Measurements from ENCODE around the gene ELL.

Gene ELL

GRCh38 chr19:18442941-18443340, 78.9 kb downstream of the ELL start:
- FAIRE-seq = no peak

- FAIRE-seq = no peak
Measured at GRCh38 chr19:18441804-18442788, 79.8 kb downstream of the ELL start.

DNA sequence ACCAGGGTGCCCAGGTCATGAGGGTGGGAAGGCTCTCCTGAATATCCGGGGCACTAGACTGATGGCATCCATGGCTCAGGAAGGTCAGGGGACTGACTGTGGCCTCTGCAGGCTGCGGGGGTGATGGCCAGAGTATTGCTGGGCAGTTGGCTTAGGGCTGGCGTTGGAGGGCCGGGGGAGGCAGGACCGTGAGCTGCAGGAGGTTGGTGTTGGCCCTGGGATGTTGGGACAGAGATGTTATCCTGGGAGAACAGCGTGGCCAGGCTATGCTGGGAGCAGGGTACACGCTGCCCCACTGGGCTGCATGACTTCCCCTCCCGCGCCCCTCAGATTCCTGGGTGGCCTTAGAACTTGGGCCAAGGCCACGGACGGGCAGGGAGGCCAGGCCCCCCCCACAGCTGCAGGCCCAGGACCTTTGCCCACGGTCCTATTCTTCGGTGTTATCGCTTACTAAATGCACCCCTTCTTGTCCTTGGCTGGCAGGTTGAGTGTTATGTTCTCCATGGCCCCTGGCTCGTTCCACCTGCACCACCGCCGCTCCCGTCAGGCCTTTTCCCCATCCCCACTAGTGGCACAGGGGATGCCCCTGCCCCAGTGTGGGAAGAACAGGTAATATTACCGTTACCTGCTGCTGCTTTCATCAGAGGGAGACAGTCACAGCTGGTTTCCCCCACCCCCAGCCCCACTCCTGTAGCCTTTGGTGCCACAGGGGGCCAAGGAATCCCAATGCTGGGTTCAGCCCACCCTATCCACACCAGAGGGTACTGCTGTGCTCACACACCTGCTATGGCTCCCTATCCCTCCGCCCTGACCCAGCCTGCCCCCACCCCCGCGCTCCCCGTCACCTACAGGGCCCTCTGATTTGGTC, 80.7 kb downstream of the ELL start:
- no peak for FAIRE-seq

DNA sequence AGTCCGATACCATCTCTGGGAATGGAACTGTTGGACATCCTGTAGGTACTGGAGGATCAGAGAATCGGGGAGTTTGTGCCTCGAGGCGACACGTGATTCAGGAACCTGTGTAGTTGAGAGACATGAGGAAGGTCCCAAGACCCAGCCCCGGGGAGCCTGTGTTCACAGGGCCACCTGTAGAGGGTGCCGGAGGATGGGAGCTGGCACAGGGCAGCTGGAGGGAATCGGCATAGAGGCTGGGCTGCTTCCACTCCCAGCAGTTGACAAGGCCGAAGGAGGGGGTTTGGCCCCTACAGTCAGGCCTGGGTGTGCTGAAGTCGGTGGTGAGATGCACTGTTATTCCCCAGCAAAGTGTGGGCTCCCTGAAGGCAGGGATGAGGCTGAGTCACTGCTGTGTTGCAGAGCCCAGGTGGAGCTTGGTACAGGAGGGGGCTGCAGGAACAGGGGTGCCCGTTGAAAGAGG, 81.4 kb downstream of the ELL start:
- no peak for FAIRE-seq

GRCh38 chr19:18439910-18440237, 82.0 kb downstream of the ELL start:
- no peak for FAIRE-seq

GRCh38 chr19:18439025-18439909, 82.6 kb downstream of the ELL start:
- no peak for FAIRE-seq

DNA sequence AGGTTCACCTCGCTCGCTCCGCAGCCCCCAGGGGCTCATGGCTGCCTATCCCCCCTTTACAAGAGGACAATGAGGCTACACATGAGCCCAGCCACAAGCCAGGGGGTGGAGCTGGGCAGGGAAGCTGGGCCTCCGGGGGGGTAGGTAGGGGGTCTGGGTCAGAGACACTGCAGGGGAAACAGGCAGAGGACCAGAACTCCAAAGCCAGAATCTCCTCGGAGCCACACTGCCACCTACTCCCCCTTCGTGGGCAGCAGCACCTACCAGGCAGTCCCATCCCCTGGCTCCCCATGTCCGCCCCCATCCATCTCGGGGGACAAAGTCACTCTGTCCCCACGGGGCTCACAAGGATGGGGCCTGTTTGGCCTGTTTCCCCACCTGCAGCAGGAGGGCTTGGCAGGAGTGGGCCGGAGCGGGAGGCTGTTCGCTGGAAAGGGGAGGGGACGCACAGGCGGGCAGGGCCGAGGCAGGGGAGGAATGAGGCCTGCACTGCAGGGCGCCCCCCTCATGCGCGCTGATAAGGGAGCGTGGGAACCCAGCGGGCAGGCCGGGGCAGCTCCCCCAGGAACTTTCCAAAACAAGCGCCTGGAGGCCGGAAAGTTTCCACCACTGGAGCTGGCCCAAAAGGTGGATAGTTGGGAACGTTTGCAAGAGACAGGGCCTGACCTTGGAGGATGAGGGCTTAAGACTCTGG, 83.4 kb downstream of the ELL start:
- FAIRE-seq = no peak

GRCh38 chr19:18437491-18438330, 84.2 kb downstream of the ELL start, which contains the start of gene ISYNA1:
Gene ISYNA1, minus strand, starts transcription at chr19:18438133. Its CDS starts 154 bp downstream, at chr19:18437979.
- FAIRE-seq = no peak

- FAIRE-seq = no peak
Measured at GRCh38 chr19:18436671-18437490, 85.0 kb downstream of the ELL start.

DNA sequence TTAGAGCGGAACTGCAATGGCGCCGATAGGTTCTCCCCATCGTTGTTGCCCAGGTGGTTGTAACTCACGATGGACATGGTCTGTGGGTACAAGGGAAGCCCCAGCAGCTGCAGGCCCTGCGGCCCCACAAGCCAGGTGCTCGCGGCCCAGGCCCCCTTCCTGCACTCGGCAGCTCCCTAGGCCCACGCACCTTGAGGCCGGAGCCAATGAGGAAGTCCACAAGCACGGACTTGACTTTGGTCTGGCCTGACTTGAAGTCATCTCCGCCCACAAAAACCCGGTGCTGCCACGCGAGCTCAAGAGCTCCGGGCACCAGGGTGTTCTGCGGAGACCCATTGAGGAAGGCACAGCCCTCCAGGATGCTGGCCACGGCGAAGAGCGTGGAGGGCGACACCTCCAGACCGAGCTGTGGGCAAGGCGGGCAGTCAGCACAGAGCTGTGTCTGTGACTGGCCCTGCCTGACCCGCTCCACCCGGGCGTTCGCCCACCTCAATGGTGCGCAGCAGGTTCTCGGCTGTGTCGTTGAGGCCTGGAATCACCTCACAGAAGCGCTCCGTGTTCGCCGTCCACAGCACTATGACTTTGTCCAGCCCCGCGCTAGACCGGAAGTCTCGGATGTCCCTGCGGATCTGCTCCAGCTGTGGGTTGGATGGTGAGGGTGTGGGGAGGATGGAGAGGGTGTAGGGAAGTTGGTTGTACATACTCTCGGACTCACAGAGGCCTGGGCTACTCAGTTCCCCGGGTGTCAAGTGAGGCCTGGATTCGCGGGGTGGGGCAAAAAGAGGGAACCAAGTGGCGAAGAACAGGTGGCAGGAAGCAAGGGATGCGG, 85.8 kb downstream of the ELL start:
- no peak for FAIRE-seq

DNA sequence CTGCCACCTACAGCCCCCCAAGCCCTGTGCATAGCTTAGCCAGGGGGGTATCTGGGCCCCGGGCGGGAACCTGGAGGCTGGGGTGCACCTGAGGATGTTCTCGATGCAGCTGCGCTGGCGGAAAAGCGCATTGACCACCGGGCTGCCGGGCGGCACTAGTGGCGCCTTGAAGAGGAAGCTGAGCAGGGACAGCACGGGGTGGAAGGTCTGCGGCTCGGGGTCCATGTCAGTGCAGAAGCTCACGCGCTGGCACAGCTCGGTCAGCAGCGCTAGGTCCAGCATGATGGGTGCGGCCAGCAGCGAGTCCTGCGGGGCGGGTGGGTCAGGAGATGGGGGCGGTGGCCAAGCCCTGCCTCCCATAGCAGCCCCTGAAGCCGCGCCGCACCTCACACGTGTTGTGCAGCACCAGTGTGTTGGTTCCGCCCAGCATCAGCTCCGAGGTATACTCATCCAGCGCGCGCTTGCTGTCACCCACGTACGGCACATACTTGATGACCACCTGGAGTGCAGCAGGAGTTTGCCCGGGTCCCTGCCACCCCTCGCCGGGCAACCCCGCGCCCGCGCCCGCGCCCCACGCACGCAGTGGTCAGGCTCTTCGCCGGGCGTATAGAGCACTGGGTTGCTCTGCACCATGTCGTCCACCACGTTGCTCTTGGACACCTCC, 86.6 kb downstream of the ELL start:
- FAIRE-seq = no peak

DNA sequence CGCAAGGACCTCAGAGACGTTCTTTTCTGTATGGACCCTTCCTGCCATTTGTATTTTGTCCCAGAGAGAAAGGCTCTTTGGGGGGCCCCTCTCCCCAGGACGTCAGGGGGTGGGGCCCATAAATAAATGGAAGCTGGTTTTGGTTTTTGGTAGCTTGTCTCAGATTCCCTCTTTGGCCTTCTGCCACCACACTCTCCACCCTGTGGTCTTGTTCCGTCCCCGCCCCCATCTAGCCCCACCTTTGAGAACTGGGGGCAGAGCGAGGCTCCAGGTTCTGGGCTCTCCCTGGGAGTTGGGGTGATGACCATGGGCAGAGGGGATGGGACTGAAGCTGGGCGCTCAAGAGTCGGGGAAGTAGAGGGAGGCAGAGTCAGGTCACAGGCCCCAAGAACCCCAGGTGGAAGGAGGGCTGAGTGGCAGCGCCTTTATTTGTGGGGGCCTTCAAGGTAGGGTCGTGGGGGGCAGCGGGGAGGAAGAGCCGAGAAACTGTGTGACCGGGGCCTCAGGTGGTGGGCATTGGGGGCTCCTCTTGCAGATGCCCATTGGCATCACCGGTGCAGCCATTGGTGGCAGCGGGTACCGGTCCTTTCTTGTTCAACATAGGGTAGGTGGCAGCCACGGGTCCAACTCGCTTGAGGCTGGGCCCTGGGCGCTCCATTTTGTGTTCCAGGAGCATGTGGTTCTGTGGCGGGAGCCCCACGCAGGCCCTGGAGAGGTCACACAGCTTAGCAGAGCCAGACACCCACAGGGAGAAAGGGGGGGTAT, 87.3 kb downstream of the ELL start:
- no peak for FAIRE-seq

- no peak for FAIRE-seq
Measured at GRCh38 chr19:18433735-18434398, 88.0 kb downstream of the ELL start.

DNA sequence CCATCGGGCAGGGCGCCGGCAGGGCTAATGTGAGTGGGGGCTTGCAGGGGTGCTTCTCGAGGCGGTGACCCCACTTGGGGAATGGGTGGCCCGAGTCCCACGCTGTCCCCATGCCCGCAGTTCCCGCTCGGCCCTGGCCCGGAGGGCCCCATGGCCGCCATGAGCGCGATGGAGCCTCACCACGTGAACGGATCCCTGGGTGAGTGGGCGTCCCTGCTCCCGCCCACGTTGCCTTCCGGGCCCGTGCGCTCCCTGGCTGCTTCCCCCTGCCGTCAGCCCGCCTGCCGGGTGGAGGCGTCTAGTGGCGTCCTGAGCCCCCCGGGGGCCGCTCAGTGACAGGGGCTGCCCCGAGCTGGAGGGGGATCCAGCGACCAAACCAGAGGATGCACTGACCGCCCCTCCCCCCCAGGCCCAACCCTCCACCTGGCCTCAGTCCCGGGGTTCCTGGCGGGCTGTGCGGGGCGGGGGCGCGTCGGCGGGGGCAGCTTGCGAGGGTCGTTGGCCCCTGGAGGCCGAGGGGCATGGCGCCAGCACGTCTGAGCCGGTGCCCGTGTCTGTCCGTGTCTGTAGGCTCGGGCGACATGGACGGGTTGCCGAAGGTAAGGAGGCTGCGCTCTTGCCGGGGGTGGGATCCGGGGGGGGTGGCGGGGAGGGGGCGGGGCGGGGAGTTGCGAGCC, 88.7 kb downstream of the ELL start:
- FAIRE-seq = no peak

DNA sequence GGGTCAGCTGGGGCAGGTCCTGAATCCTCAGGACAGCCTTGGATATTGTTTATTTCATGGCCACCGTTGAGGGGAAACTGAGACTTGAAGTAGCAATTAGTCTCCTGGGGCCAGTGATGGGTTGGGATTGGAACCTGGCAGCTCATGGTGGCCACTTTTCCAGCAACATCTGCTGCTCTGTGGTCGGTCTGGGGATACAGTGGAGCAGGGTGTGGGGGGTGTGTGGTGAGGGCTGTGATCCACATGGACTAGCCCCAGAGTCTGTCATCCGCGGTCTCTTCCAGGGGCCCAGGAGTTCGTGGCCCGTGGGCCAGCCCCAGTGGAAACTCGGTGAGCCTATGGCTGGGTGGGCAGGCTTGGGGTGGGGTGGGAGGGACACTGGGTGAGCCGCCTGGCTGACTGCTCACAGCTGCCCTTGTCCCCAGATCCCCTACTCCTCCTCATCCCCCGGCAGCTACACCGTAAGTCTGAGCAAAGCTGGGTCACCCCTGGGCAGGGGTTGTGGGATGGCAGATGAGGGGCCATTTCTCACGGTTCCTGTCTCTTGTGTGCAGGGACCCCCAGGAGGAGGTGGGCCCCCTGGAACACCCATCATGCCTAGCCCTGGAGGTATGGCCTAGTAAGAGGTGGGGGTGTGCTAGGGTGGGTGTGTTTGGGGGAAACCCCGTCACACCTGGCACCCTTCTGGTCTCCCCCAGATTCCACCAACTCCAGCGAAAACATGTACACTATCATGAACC, 89.4 kb downstream of the ELL start:
- no peak for FAIRE-seq
